Neural cell (in vitro differentiated cells): ENCODE results near the gene POLR1E. TPM values are rescaled to one million over a fixed set of nuclear protein-coding genes. Genes with fewer than 3 reads are reported as not detected.

Experiments used
- H2AFZ ChIP-seq: fragments of 200-600, 300-800 bp; sonication (generic), shearing (Covaris generic); 2 replicates; pipeline ENCODE4 v1.6.0; 2014; ENCODE audit warnings: low read depth, mild to moderate bottlenecking, antibody characterized with exemption, low read length, moderate library complexity
- H3F3A ChIP-seq: fragments of 200-600 bp; shearing (Covaris generic); 2 replicates; pipeline ENCODE4 v1.6.1; 2016; ENCODE audit warnings: mild to moderate bottlenecking, moderate library complexity, mixed read lengths, antibody characterized with exemption, low read length; ENCODE audit not compliant: insufficient read depth, poor library complexity, severe bottlenecking
- H3K27ac ChIP-seq: fragments of 200-600, 300-800 bp; sonication (generic), shearing (Covaris generic); 2 replicates; pipeline ENCODE4 v1.5.1; 2014; ENCODE audit warnings: mild to moderate bottlenecking, low read length, moderate library complexity
- H3K27me3 ChIP-seq: fragments of 300-800, 200-600 bp; sonication (generic), shearing (Covaris generic); 2 replicates; pipeline ENCODE4 v1.6.0; 2014; ENCODE audit warnings: mild to moderate bottlenecking, low read depth, low read length, moderate library complexity; ENCODE audit not compliant: insufficient read depth
- H3K36me3 ChIP-seq: fragments of 300-800, 200-600 bp; sonication (generic), shearing (Covaris generic); 2 replicates; pipeline ENCODE4 v1.5.1; 2014; ENCODE audit warnings: mild to moderate bottlenecking, antibody characterized with exemption, low read length, moderate library complexity; ENCODE audit not compliant: insufficient read depth
- H3K4me2 ChIP-seq: fragments of 300-800, 200-600 bp; sonication (generic), shearing (Covaris generic); 2 replicates; pipeline ENCODE4 v1.6.0; 2014; ENCODE audit warnings: mild to moderate bottlenecking, low read length
- H3K4me3 ChIP-seq: fragments of 300-800, 200-600 bp; sonication (generic), shearing (Covaris generic); 2 replicates; pipeline ENCODE4 v1.5.1; 2014; ENCODE audit warnings: mild to moderate bottlenecking, low read length, moderate library complexity
- H3K79me2 ChIP-seq: fragments of 200-600 bp; shearing (Covaris generic); replicated peaks from 2 replicates; pipeline ENCODE4 v1.6.0; 2014; ENCODE audit warnings: mild to moderate bottlenecking, low read length, moderate library complexity; ENCODE audit not compliant: insufficient read depth
- H3K9ac ChIP-seq: fragments of 300-800, 200-600 bp; sonication (generic), shearing (Covaris generic); 2 replicates; pipeline ENCODE4 v1.6.1; 2016; ENCODE audit warnings: mild to moderate bottlenecking, low read length, mixed read lengths
- H3K9me2 ChIP-seq: fragments of 200-600 bp; shearing (Covaris generic); 2 replicates; pipeline ENCODE4 v1.6.1; 2016; ENCODE audit warnings: mild to moderate bottlenecking, low read length, mixed read lengths; ENCODE audit not compliant: insufficient read depth
- H3K9me3 ChIP-seq: fragments of 200-600, 300-800 bp; sonication (generic), shearing (Covaris generic); 2 replicates; pipeline ENCODE4 v1.6.1; 2016; ENCODE audit warnings: mild to moderate bottlenecking, mixed run types, low read length, moderate library complexity, mixed read lengths
- H4K20me1 ChIP-seq: fragments of 200-600 bp; shearing (Covaris generic); 2 replicates; pipeline ENCODE4 v1.6.1; 2016; ENCODE audit warnings: mild to moderate bottlenecking, mixed run types; ENCODE audit not compliant: insufficient read depth
- EP300 ChIP-seq: fragments of 450-650 bp; conservative IDR thresholded peaks from 2 replicates; pipeline ENCODE4 v1.6.1; 2014; ENCODE audit warnings: antibody characterized with exemption, mild to moderate bottlenecking, moderate library complexity; ENCODE audit not compliant: poor library complexity, severe bottlenecking
- EZH2 ChIP-seq: fragments of 200-600, 300-800 bp; shearing (Covaris generic), sonication (generic); IDR thresholded peaks from 2 replicates; pipeline ENCODE4 v1.6.1; 2014; ENCODE audit warnings: antibody characterized with exemption, low read length, borderline replicate concordance, mild to moderate bottlenecking; ENCODE audit not compliant: insufficient read depth, poor library complexity, severe bottlenecking
- MXI1 ChIP-seq: fragments of 450-650 bp; conservative IDR thresholded peaks from 2 replicates; pipeline ENCODE4 v1.6.1; 2014; ENCODE audit warnings: antibody characterized with exemption, mild to moderate bottlenecking; ENCODE audit not compliant: poor library complexity, severe bottlenecking
- POLR2AphosphoS5 ChIP-seq: IDR thresholded peaks from 2 replicates; pipeline ENCODE4 v1.6.1; 2012
- RAD21 ChIP-seq: fragments of 450-650 bp; conservative IDR thresholded peaks from 2 replicates; pipeline ENCODE4 v1.6.1; 2014; ENCODE audit warnings: antibody characterized with exemption, mild to moderate bottlenecking, moderate library complexity
- SMC3 ChIP-seq: fragments of 450-650 bp; conservative IDR thresholded peaks from 2 replicates; pipeline ENCODE4 v1.6.1; 2014; ENCODE audit warnings: antibody characterized with exemption, mild to moderate bottlenecking, moderate library complexity; ENCODE audit not compliant: poor library complexity
- TAF1 ChIP-seq: IDR thresholded peaks from 2 replicates; pipeline ENCODE4 v1.6.1; 2012; ENCODE audit warnings: low read depth
- polyA plus RNA-seq: library from polyadenylated mRNA; depleted of rRNA; stranded (reverse); fragments of >200 nt; gene quantifications from 2 replicates; pipeline ENCODE4 v1.2.3, GENCODE V29; 2014
- TF ChIP-seq, protein P1 (sequence below): fragments of 450-650 bp; IDR thresholded peaks from 2 replicates; pipeline ENCODE4 v1.5.1; 2014; ENCODE audit warnings: antibody characterized with exemption, mild to moderate bottlenecking, moderate library complexity; ENCODE audit not compliant: poor library complexity, severe bottlenecking
- TF ChIP-seq, protein P2 (sequence below): IDR thresholded peaks from 2 replicates; pipeline ENCODE4 v1.6.1; 2012; ENCODE audit warnings: borderline replicate concordance

POLR1E gene
- polyA plus RNA-seq, 1 donor from 2014 or later, result 19.1 TPM

DNA sequence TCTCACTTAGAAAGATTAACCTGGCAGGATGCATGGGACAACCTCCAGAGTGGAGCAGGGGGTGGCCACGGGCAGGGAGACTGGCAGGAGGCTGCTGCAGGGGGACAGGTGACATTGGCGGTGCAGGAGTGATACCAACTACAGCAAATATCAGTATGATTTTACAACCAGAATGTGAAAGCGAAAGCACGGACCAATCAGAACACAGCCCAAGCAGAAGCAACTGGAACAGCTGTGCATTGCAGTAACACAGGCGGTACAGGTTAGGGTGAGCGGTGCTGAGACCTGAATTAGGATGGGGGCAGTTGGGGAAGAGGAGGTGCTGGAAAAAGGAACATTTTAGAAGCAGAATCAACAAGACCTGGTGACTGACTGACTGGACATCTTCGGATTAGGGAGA, 29.3 kb downstream of the POLR1E start:
- Histone ChIP-seq H3K9ac (no peak overlapping the region), H3K36me3 (peaks cover 5% of the 10 kb centered on the region), H3K9me2 (no peaks in the 10 kb centered on the region), H3K79me2 (no peaks in the 10 kb centered on the region), H3K27ac (no peak overlapping the region), H3K4me3 (no peak overlapping the region), H3K4me2 (no peak overlapping the region), H2AFZ (no peak overlapping the region), H4K20me1 (no peaks in the 10 kb centered on the region), H3K9me3 (no peaks in the 10 kb centered on the region), H3F3A (no peaks in the 10 kb centered on the region), H3K27me3 (no peaks in the 10 kb centered on the region)
- TF ChIP-seq MXI1 (no peak), POLR2AphosphoS5 (no peak), RAD21 (no peak), TAF1 (no peak), SMC3 (no peak), EZH2 (no peak)
- TF ChIP-seq, protein P1, sequence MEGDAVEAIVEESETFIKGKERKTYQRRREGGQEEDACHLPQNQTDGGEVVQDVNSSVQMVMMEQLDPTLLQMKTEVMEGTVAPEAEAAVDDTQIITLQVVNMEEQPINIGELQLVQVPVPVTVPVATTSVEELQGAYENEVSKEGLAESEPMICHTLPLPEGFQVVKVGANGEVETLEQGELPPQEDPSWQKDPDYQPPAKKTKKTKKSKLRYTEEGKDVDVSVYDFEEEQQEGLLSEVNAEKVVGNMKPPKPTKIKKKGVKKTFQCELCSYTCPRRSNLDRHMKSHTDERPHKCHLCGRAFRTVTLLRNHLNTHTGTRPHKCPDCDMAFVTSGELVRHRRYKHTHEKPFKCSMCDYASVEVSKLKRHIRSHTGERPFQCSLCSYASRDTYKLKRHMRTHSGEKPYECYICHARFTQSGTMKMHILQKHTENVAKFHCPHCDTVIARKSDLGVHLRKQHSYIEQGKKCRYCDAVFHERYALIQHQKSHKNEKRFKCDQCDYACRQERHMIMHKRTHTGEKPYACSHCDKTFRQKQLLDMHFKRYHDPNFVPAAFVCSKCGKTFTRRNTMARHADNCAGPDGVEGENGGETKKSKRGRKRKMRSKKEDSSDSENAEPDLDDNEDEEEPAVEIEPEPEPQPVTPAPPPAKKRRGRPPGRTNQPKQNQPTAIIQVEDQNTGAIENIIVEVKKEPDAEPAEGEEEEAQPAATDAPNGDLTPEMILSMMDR, result no peak

DNA sequence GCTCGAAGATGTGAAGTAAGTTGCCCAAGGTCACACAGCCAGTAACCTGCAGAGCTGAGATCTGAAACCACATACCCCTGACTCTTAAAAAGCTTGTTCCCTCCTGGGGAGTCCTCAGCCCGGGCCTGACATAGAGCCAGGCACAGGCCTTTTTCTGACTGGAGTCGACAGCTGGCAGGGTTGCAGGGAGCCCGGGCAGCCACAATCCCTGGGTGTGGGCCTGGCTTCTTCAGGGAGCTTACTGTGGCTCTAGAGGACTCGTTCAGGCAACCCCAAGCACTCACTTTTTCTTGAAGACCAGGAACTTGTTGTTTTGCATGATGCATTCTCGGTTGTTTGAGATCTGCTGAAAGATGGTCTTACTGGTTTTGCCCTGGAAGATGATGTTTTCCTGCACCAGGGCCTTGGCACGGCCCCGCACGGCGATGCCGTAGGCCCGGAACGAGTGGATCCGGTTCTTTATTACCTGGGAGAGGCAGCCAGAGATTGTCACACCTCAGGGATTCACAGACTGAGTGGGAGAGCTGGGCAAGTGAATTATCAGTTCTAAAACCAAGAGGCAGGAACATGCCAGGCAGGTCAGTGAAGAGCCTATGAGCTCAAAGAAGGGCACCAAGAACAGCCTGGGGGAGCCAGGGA, 30.0 kb downstream of the POLR1E start:
- Histone ChIP-seq H3K27me3 (no peaks in the 10 kb centered on the region), H3K4me3 (no peak overlapping the region), H2AFZ (no peak overlapping the region), H3K4me2 (no peak overlapping the region), H3K9ac (no peak overlapping the region), H3K27ac (no peak overlapping the region), H3K9me2 (no peaks in the 10 kb centered on the region), H3K9me3 (no peaks in the 10 kb centered on the region), H3F3A (no peaks in the 10 kb centered on the region), H3K79me2 (no peaks in the 10 kb centered on the region), H3K36me3 (peaks cover 5% of the 10 kb centered on the region), H4K20me1 (no peaks in the 10 kb centered on the region)
- TF ChIP-seq SMC3, result no peak
- TF ChIP-seq, protein P2, sequence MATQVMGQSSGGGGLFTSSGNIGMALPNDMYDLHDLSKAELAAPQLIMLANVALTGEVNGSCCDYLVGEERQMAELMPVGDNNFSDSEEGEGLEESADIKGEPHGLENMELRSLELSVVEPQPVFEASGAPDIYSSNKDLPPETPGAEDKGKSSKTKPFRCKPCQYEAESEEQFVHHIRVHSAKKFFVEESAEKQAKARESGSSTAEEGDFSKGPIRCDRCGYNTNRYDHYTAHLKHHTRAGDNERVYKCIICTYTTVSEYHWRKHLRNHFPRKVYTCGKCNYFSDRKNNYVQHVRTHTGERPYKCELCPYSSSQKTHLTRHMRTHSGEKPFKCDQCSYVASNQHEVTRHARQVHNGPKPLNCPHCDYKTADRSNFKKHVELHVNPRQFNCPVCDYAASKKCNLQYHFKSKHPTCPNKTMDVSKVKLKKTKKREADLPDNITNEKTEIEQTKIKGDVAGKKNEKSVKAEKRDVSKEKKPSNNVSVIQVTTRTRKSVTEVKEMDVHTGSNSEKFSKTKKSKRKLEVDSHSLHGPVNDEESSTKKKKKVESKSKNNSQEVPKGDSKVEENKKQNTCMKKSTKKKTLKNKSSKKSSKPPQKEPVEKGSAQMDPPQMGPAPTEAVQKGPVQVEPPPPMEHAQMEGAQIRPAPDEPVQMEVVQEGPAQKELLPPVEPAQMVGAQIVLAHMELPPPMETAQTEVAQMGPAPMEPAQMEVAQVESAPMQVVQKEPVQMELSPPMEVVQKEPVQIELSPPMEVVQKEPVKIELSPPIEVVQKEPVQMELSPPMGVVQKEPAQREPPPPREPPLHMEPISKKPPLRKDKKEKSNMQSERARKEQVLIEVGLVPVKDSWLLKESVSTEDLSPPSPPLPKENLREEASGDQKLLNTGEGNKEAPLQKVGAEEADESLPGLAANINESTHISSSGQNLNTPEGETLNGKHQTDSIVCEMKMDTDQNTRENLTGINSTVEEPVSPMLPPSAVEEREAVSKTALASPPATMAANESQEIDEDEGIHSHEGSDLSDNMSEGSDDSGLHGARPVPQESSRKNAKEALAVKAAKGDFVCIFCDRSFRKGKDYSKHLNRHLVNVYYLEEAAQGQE, result no peak
- TF ChIP-seq, protein P1, result no peak
- TF ChIP-seq EP300, result no peak
- TF ChIP-seq POLR2AphosphoS5, result no peak
- no peak for TF ChIP-seq MXI1
- TF ChIP-seq TAF1, result no peak
- no peak for TF ChIP-seq RAD21
- TF ChIP-seq EZH2, result no peak
